CD4-positive, alpha-beta memory T cell (primary cell): Measurements from ENCODE around the gene PITRM1. TPM values are rescaled to one million over a fixed set of nuclear protein-coding genes. Genes with fewer than 3 reads are reported as not detected.
"Not testable (repeated sequence)": the region's sequence is repeated elsewhere in the genome, so short reads cannot be mapped to it uniquely, and the experiment has no call there.

Source experiments
- CTCF ChIA-PET: fragments of 350-600 bp; sonication (Branson Sonifier 250); formaldehyde crosslinking; loops from one replicate; lab custom pipeline; 2021; ENCODE audit warnings: inconsistent platforms; ENCODE audit not compliant: partially characterized antibody; lab: Charles Lee
- POLR2A ChIA-PET: fragments of 350-600 bp; sonication (Branson Sonifier 250); formaldehyde crosslinking; loops from one replicate; lab custom pipeline; 2021; ENCODE audit not compliant: partially characterized antibody; lab: Charles Lee
- DNase-seq, 5 donors: peaks; one replicate each; pipeline versions ENCODE4 v3.0.0 to v3.0.0-alpha.2; 2020 to 2022; ENCODE audit warnings: mixed read lengths in 1 of 5
- H3K27ac ChIP-seq: one replicate; pipeline ENCODE4 v1.7.0; 2013; ENCODE audit warnings: low read depth, low read length
- H3K27me3 ChIP-seq: 2 replicates; pipeline ENCODE4 v1.7.0; 2013; ENCODE audit warnings: mild to moderate bottlenecking, low read length, moderate library complexity; ENCODE audit not compliant: insufficient read depth
- H3K36me3 ChIP-seq: 2 replicates; pipeline ENCODE4 v1.7.0; 2013; ENCODE audit warnings: mild to moderate bottlenecking, low read length, moderate library complexity; ENCODE audit not compliant: insufficient read depth
- H3K4me1 ChIP-seq: 2 replicates; pipeline ENCODE4 v1.7.0; 2013; ENCODE audit warnings: mild to moderate bottlenecking, low read length, moderate library complexity; ENCODE audit not compliant: insufficient read depth
- H3K4me3 ChIP-seq, 2 donors: one replicate each; pipeline ENCODE4 v1.7.0; 2013; ENCODE audit warnings: low read length in 2 of 2, mild to moderate bottlenecking in 1 of 2
- H3K9me3 ChIP-seq, 2 donors: one replicate each; pipeline ENCODE4 v1.7.0; 2013; ENCODE audit warnings: low read length in 2 of 2, control low read depth in 1 of 2; ENCODE audit not compliant: control insufficient read depth in 1 of 2
- H3K27ac Mint-ChIP-seq, 7 donors: one replicate each; pipeline ENCODE4 v1.8.0; 2020 to 2021; ENCODE audit warnings: mixed read lengths in 7 of 7, mild to moderate bottlenecking in 6 of 7, inconsistent platforms in 3 of 7, moderate library complexity in 3 of 7
- H3K27me3 Mint-ChIP-seq, 2 donors: one replicate each; pipeline ENCODE4 v1.8.0; 2020 to 2021; ENCODE audit warnings: mixed read lengths in 2 of 2
- H3K36me3 Mint-ChIP-seq, 2 donors: one replicate each; pipeline ENCODE4 v1.8.0; 2020 to 2021; ENCODE audit warnings: mixed read lengths in 2 of 2, inconsistent platforms in 1 of 2, mild to moderate bottlenecking in 1 of 2
- H3K4me1 Mint-ChIP-seq, 4 donors: one replicate each; pipeline ENCODE4 v1.8.0; 2020 to 2021; ENCODE audit warnings: mixed read lengths in 4 of 4, mild to moderate bottlenecking in 1 of 4
- H3K4me3 Mint-ChIP-seq, 8 donors: one replicate each; pipeline ENCODE4 v1.8.0; 2020 to 2021; ENCODE audit warnings: mixed read lengths in 8 of 8, mild to moderate bottlenecking in 7 of 8, moderate library complexity in 6 of 8, inconsistent platforms in 3 of 8
- H3K9me3 Mint-ChIP-seq, 8 donors: one replicate each; pipeline ENCODE4 v1.8.0; 2020 to 2021; ENCODE audit warnings: mixed read lengths in 8 of 8, mild to moderate bottlenecking in 5 of 8, inconsistent platforms in 3 of 8, moderate library complexity in 1 of 8
- intact Hi-C: fragments of 100-400 bp; cut with micrococcal nuclease; formaldehyde crosslinking; loops from one replicate; pipeline ENCODE4 v1.15.1; 2023
- polyA plus RNA-seq, 2 donors: library from polyadenylated mRNA; unstranded; fragments of 300-500 nt; fragmentation: Illumina TruSeq; gene quantifications; one replicate each; pipeline ENCODE4 v1.2.3, GENCODE V29; 2021
- total RNA-seq, 2 experiments: library from RNA; stranded (reverse); gene quantifications; one replicate each; pipeline ENCODE4 v1.2.3, GENCODE V29; 2021

The PITRM1 gene
- total and polyA plus RNA-seq, 4 experiments from 2014 or later: 25.5 to 80.7 (median 63.0) TPM

- Mint-ChIP-seq H3K9me3 (no peaks in the 10 kb centered on the region), H3K27ac (no peak overlapping the region), H3K4me3 (no peak overlapping the region), H3K36me3 (no peaks in the 10 kb centered on the region), H3K4me1 (peaks cover 7 to 22% (median 11%) of the 10 kb centered on the region in 4 donors), H3K27me3 (peaks cover 12 to 15% of the 10 kb centered on the region in 2 donors)
- peaks cover 18% of the 10 kb centered on the region for H3K4me1 ChIP-seq
- POLR2A ChIA-PET: no interaction called here
- no peaks in the 10 kb centered on the region for H3K36me3 ChIP-seq
- intact Hi-C loops: loop anchor here (1.0 kb wide), 2 partner anchors 1463 to 1574 kb away; no protein-coding TSS in a partner anchor
- CTCF ChIA-PET: interaction anchor here (0.6 to 6.3 kb wide), 9 partner anchors 29 to 1621 kb away, joined by 3 to 46 read pairs (median 5); no protein-coding TSS in a partner anchor
- H3K4me3 ChIP-seq: no peak overlapping the region
- H3K27me3 ChIP-seq: peaks cover 3% of the 10 kb centered on the region
- DNase-seq: no peak
- H3K27ac ChIP-seq: no peak overlapping the region
- no peaks in the 10 kb centered on the region for H3K9me3 ChIP-seq
Observed at GRCh38 chr10:3193751-3194150, 21.2 kb upstream of the PITRM1 start.

GRCh38 chr10:3192856-3193635, 20.5 kb upstream of the PITRM1 start:
- peak overlapping the region in 4 of 8 donors; percentile 14 to 57 (median 30) for H3K4me3 Mint-ChIP-seq
- Histone ChIP-seq H3K4me3 (no peak overlapping the region), H3K27ac (no peak overlapping the region), H3K4me1 (peaks cover 12% of the 10 kb centered on the region), H3K27me3 (no peaks in the 10 kb centered on the region), H3K36me3 (no peaks in the 10 kb centered on the region), H3K9me3 (no peaks in the 10 kb centered on the region)
- intact Hi-C loops: loop anchor here (1.0 kb wide), 2 partner anchors 1463 to 1574 kb away; no protein-coding TSS in a partner anchor
- peak in 4 of 5 donors; percentile 31 to 50 (median 38) for DNase-seq
- H3K4me1 Mint-ChIP-seq: peaks cover 6 to 15% (median 7%) of the 10 kb centered on the region in 4 donors
- ChIA-PET CTCF (interaction anchor here (0.7 to 6.3 kb wide), 10 partner anchors 20 to 1622 kb away, joined by 3 to 46 read pairs (median 4); partner anchors contain the start of gene PITRM1), POLR2A (no interaction called here)
- peak overlapping the region in 1 of 7 donors; percentile 27 for H3K27ac Mint-ChIP-seq
- H3K36me3 Mint-ChIP-seq: no peaks in the 10 kb centered on the region
- H3K9me3 Mint-ChIP-seq: no peaks in the 10 kb centered on the region
- H3K27me3 Mint-ChIP-seq: peaks cover 7 to 8% of the 10 kb centered on the region in 2 donors

DNA sequence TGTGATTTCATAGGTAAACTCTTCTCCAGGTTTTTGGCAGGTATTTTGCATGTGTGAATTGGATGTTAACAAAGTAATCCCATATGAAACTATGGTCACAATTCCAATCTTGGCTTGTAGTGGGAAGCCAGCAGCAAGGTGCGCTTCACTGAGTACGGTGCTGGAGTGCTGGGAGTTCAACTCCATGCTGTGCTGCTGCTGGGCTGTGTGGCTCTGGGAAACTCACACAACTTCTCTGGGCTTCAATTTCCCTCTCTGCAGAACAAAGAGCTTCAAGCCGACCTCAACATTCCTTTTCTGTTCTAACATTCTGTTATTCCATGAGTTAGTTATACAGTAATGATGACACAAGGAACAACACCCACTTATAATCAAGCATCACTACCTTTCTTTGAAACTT, 18.2 kb upstream of the PITRM1 start:
- H3K27me3 ChIP-seq: no peaks in the 10 kb centered on the region
- Mint-ChIP-seq H3K27me3 (peaks cover 3 to 5% of the 10 kb centered on the region in 2 donors), H3K9me3 (no peaks in the 10 kb centered on the region), H3K4me1 (peaks cover 5 to 13% (median 6%) of the 10 kb centered on the region in 4 donors), H3K36me3 (no peaks in the 10 kb centered on the region), H3K27ac (no peak overlapping the region), H3K4me3 (no peak overlapping the region)
- ChIA-PET CTCF (no interaction called here), POLR2A (no interaction called here)
- H3K27ac ChIP-seq: no peak overlapping the region
- no peaks in the 10 kb centered on the region for H3K36me3 ChIP-seq
- H3K4me1 ChIP-seq: no peaks in the 10 kb centered on the region
- no peak for DNase-seq
- no peak overlapping the region for H3K4me3 ChIP-seq
- intact Hi-C loops: no loop called here
- no peaks in the 10 kb centered on the region for H3K9me3 ChIP-seq

- H3K27me3 Mint-ChIP-seq, H3K9me3 ChIP-seq, H3K4me1 ChIP-seq, DNase-seq, H3K9me3 Mint-ChIP-seq, H3K4me3 ChIP-seq, H3K27me3 ChIP-seq, CTCF ChIA-PET, H3K27ac ChIP-seq, H3K36me3 Mint-ChIP-seq, H3K4me1 Mint-ChIP-seq, H3K4me3 Mint-ChIP-seq, H3K36me3 ChIP-seq, intact Hi-C loops, POLR2A ChIA-PET: not testable (repeated sequence)
- H3K27ac Mint-ChIP-seq: peak overlapping the region in 1 of 7 donors; percentile 35
Observed at GRCh38 chr10:3187229-3187628, 14.6 kb upstream of the PITRM1 start.

DNA sequence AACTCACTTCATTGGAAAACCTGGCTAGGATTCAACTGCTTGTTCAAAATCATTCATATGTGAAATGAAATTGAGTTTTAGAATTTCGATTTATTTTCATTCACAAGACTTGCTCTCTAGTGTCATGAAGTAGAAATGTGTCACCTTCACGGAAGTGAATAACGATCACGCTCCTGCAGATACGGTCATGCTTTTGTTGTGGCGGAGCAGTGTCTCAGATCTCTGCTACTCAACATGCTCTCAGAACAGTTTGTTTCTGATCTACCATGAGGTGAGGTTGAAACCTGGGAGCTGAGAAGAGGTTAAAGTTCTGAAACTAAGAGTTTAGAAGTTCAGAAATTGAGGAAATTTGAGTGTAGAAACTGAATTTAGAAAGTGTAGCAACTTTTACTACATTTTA, 13.8 kb upstream of the PITRM1 start:
- Mint-ChIP-seq H3K27ac (peak overlapping the region in 2 of 7 donors; percentile 59 to 60), H3K4me3 (peak overlapping the region in 3 of 8 donors; percentile 2 to 54 (median 13)), H3K36me3 (no peaks in the 10 kb centered on the region), H3K4me1 (peaks cover 5 to 6% (median 6%) of the 10 kb centered on the region in 4 donors), H3K27me3 (peaks cover 8 to 13% of the 10 kb centered on the region in 2 donors), H3K9me3 (peaks cover 0 to 2% (median 0%) of the 10 kb centered on the region in 8 donors)
- H3K4me1 ChIP-seq: no peaks in the 10 kb centered on the region
- peak; percentile 40 to 64 (median 55) for DNase-seq
- CTCF ChIA-PET: interaction anchor here (0.7 to 0.9 kb wide), 2 partner anchors 8 to 11 kb away, joined by 4 read pairs; no protein-coding TSS in a partner anchor
- intact Hi-C loops: no loop called here
- H3K27me3 ChIP-seq: peaks cover 4% of the 10 kb centered on the region
- POLR2A ChIA-PET: no interaction called here
- H3K36me3 ChIP-seq: no peaks in the 10 kb centered on the region
- H3K9me3 ChIP-seq: no peaks in the 10 kb centered on the region
- no peak overlapping the region for H3K4me3 ChIP-seq
- no peak overlapping the region for H3K27ac ChIP-seq

- ChIA-PET CTCF (no interaction called here), POLR2A (no interaction called here)
- Histone ChIP-seq H3K4me1 (no peaks in the 10 kb centered on the region), H3K9me3 (no peaks in the 10 kb centered on the region), H3K27me3 (peaks cover 4% of the 10 kb centered on the region), H3K27ac (no peak overlapping the region), H3K36me3 (no peaks in the 10 kb centered on the region), H3K4me3 (no peak overlapping the region)
- Mint-ChIP-seq H3K36me3 (no peaks in the 10 kb centered on the region), H3K4me1 (peaks cover 5 to 6% (median 6%) of the 10 kb centered on the region in 4 donors), H3K27ac (no peak overlapping the region), H3K9me3 (peaks cover 0 to 2% (median 0%) of the 10 kb centered on the region in 8 donors), H3K4me3 (no peak overlapping the region), H3K27me3 (peaks cover 8 to 13% of the 10 kb centered on the region in 2 donors)
- intact Hi-C loops: no loop called here
- DNase-seq: no peak
Observed at GRCh38 chr10:3185386-3185785, 12.8 kb upstream of the PITRM1 start.

- Mint-ChIP-seq H3K4me1 (no peaks in the 10 kb centered on the region), H3K4me3 (no peak overlapping the region), H3K36me3 (no peaks in the 10 kb centered on the region), H3K9me3 (peaks cover 0 to 2% (median 0%) of the 10 kb centered on the region in 8 donors), H3K27ac (no peak overlapping the region), H3K27me3 (peaks cover 8 to 14% of the 10 kb centered on the region in 2 donors)
- H3K4me3 ChIP-seq: no peak overlapping the region
- H3K9me3 ChIP-seq: no peaks in the 10 kb centered on the region
- peaks cover 4% of the 10 kb centered on the region for H3K27me3 ChIP-seq
- no peak overlapping the region for H3K27ac ChIP-seq
- no peaks in the 10 kb centered on the region for H3K4me1 ChIP-seq
- POLR2A ChIA-PET: interaction anchor here (0.9 kb wide), 1 partner anchor 8 kb away, joined by 3 read pairs; the partner anchor contains the start of gene PITRM1
- DNase-seq: no peak
- intact Hi-C loops: no loop called here
- CTCF ChIA-PET: interaction anchor here (1.4 kb wide), 1 partner anchor 17 kb away, joined by 5 read pairs; no protein-coding TSS in a partner anchor
- H3K36me3 ChIP-seq: no peaks in the 10 kb centered on the region
Observed at GRCh38 chr10:3180355-3181025, 7.9 kb upstream of the PITRM1 start.
